GM10266 (cell line): ENCODE measurements around the gene KIF5C.
A peak's percentile ranks its signal among the peaks of the same experiment; 100 is the strongest.

Experiments
- DNase-seq: peaks from one replicate; pipeline ENCODE4 v3.0.0; 2012; ENCODE audit errors: extremely low spot score
- TF ChIP-seq, protein P1 (sequence below): IDR thresholded peaks from 2 replicates; pipeline ENCODE4 v1.5.1; 2012; ENCODE audit warnings: mild to moderate bottlenecking, low read depth; ENCODE audit not compliant: control insufficient read depth, insufficient read depth; ENCODE audit errors: missing control alignments

Gene KIF5C

DNA sequence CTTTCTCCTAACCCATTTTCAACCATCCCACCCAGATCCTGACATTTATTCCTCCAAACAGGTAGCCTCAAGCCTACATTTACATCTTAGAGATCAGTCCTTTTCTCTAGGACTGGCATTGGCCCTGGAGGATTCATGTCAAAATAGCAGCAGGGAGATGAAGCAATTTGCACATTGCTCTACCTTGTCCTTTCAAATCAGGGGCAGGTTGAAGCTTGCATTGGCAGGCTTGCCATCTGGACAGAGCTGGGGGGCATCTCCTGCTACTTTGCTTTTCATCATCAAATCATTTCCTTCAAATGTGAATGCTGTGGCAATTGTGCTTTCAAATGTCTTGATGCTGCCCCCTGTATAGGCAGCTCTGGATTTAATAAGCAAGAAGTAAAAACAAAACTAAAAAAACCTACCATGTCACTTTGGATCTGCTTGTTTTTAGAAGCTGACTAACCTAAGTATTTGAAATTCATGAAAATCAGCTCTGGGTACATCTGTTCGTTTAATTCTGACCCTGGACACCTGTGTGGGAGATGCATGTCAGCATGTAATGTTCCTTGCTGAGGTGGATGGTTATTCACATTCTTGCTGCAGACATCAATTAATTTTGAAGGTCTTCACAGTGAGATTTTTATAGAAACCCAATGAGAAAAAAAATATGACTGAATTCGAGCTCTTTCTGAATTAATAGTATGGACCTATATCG lies 47.9 kb downstream of the KIF5C start:
- TF ChIP-seq, protein P1, sequence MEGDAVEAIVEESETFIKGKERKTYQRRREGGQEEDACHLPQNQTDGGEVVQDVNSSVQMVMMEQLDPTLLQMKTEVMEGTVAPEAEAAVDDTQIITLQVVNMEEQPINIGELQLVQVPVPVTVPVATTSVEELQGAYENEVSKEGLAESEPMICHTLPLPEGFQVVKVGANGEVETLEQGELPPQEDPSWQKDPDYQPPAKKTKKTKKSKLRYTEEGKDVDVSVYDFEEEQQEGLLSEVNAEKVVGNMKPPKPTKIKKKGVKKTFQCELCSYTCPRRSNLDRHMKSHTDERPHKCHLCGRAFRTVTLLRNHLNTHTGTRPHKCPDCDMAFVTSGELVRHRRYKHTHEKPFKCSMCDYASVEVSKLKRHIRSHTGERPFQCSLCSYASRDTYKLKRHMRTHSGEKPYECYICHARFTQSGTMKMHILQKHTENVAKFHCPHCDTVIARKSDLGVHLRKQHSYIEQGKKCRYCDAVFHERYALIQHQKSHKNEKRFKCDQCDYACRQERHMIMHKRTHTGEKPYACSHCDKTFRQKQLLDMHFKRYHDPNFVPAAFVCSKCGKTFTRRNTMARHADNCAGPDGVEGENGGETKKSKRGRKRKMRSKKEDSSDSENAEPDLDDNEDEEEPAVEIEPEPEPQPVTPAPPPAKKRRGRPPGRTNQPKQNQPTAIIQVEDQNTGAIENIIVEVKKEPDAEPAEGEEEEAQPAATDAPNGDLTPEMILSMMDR: no peak
- DNase-seq: no peak

DNA sequence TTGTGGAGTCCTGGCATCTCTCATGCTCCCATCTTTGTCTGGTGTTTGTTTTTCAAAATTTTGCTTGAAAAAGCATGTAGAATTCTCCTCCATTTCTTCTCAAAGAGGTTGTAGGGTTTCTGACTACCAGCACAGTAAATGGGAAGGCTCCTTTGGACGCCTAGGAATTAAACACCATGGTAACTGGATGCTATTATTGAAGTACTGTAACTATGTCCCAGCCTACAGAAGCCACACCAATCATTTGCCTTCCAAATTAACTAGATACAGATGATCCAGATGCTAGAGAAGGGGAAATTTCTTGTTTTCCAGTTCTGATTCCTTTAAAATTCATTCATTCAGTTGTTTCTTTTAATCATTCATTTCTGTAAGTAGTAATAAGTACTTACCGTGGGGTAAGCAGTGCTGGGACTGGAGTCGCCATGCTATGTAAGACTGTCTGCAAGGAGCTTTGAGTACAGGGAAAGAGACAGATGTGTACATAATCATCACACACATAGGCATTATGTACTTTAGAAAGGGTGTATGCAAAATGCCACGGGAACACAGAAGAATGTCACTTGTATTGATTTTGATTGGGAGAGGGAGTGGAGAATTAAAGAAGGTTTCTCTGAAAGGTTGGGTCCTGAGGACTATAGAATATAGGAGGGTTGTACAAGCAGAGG lies 49.6 kb downstream of the KIF5C start:
- TF ChIP-seq, protein P1: no peak
- no peak for DNase-seq

DNA sequence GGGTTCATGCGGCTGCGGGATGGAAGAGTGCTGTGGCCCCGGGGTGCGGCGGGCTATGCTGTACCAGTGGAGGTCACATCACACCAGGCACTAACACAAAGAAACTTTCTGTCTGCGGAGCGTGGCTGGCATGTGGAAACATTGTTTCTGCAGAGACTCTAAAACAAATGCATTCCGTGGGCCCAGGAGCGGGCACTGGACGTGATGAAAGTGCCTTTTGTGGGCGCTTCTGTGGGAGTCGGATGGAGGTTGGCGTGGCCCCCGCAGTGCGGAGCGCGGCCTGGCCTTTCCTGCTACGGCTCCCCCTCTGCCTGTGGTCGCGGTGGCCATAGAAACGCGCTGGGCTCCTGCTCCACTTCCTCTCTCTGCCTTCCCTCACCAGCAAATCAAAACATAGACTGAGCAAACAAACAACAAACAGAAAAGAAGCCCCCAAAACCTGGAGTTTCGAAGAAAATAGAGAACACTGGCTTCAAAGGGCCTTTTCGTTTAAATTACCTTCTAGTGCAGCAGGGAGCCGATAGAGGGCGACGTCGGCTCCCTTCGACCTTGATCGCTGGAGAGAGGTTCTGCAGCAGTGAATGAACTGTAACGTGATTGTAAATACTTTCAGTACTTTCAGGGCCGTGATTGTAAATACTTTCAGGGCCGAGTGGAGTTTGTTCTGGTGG lies 51.4 kb downstream of the KIF5C start:
- DNase-seq: peak; percentile 63
- TF ChIP-seq, protein P1: peak; percentile 78

DNA sequence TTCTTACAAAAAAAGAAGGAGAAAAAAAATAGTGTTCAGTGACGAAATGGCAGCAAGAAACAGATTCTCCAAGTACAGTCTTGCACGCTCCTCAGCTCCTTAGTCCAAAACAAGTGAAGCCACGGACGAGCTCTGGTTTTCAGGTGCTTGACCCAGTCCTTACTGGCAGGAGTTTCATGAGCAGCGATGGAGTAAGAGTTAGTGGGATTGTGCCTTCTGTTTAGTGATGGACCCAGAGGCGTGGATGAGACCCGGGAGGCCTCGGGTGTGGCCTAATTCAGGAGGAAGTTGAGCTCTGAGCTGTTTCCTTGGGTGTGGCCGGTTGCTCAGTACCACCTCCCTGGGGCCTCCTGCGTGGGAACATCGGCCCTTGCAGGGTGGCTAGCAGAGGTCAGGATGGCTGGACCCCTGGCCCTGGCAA lies 52.0 kb downstream of the KIF5C start:
- DNase-seq: peak; percentile 23
- TF ChIP-seq, protein P1: no peak

DNA sequence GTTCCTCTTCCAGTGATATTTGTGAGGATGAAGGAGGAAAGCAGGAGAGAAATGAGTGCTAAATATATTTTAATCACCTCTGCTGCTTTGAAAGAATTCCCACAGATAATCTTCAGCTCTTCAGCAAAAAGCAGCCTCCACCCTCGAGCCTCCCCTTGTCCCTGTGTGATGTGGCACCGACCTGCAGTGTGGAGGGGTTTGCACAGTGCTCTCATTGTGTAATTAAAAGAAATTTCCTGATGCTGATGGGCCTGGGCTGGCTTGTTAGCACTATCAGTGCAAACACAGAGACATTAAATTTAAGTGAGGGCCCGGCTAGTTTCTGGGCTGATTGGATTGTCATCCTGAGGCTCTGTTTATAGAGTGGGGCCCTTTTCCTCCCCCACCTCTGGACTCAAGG lies 53.4 kb downstream of the KIF5C start:
- TF ChIP-seq, protein P1: no peak
- no peak for DNase-seq

DNA sequence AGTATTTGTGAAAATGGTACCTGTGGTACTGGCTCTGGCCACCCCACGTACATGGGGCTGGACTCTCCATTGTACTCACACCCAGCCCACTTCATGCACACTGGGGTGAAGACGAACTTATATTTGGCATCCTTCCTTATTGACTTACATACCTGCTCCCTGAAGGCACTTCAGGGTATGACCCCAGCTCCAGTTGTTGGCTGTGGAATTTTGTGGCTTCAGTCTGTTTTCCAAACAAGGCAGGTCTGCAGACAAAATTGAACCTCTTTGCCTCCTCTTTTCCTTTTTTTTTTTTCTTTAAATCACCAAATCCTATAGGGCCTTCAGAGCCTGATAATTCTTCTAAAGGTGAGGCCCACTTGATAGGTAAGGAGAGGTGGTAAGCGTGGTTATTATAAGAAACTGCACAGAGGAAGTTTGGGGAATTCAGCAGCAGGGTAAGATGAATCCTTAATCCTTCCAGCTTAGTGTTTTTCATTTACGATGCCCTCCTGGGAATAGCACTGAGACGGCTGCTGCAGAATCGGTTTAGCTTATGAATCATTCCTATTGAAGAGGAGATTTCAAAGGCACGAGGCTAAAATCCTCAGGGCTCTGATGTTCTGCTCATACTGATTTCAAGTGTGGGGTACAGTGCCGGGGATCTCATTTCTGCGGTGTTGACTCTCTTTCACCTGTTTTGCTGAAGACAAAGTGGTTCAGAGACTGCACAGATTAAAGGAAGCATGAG lies 55.2 kb downstream of the KIF5C start:
- TF ChIP-seq, protein P1: no peak
- no peak for DNase-seq
